ENCODE measurements around the gene KIF13A. TPM values are rescaled to one million over a fixed set of nuclear protein-coding genes. Genes with fewer than 3 reads are reported as not detected.

KIF13A gene
- total RNA-seq, 1 donor from 2014 or later, result 38.4 TPM

- H4K20me1 ChIP-seq (ENCODE audit: insufficient read depth, low read length), result peaks cover 27% of the 10 kb centered on the region
- DNase-seq (ENCODE audit: low read depth), result no peak
- Mint-ChIP-seq H3K4me1 (ENCODE audit: low read depth, unreplicated experiment) (peaks cover 27% of the 10 kb centered on the region), H3K27me3 (ENCODE audit: low read depth, unreplicated experiment) (no peaks in the 10 kb centered on the region), H3K36me3 (ENCODE audit: low read depth, unreplicated experiment) (no peaks in the 10 kb centered on the region), H3K4me3 (ENCODE audit: unreplicated experiment) (peak overlapping the region; percentile 99), H3K27ac (ENCODE audit: unreplicated experiment) (peak overlapping the region; percentile 95), H3K9me3 (ENCODE audit: unreplicated experiment) (no peaks in the 10 kb centered on the region)
- no peaks in the 10 kb centered on the region for H3K36me3 ChIP-seq (ENCODE audit: insufficient read depth, low read length)
- H3K27me3 ChIP-seq (ENCODE audit: insufficient read depth, low read length), result no peaks in the 10 kb centered on the region
- no peak for FAIRE-seq
- peak overlapping the region; percentile 57 for H2AFZ ChIP-seq (ENCODE audit: low read depth, low read length)
- peak overlapping the region; percentile 92 for H3K4me2 ChIP-seq (ENCODE audit: low read length)
- H3K27ac ChIP-seq (ENCODE audit: low read depth, low read length), result peak overlapping the region; percentile 83
- peak overlapping the region; percentile 65 for H3K4me3 ChIP-seq (ENCODE audit: insufficient read depth, low read depth, low read length)
- H3K9me3 ChIP-seq (ENCODE audit: insufficient read depth, low read depth, low read length), result no peaks in the 10 kb centered on the region
- H3K9ac ChIP-seq (ENCODE audit: low read length), result peak overlapping the region; percentile 84
- peaks cover 38% of the 10 kb centered on the region for H3K79me2 ChIP-seq (ENCODE audit: insufficient read depth, low read length)
- peaks cover 31% of the 10 kb centered on the region for H3K4me1 ChIP-seq (ENCODE audit: insufficient read depth, low read length)
- TF ChIP-seq EZH2 (IDR thresholded peaks at IDR 0.05; ENCODE audit: insufficient read depth, low read length) (no peak), CTCF (IDR thresholded peaks at IDR 0.05; ENCODE audit: insufficient read depth, low read depth, low read length) (no peak)
Observed at GRCh38 chr6:17988422-17988944, 1.0 kb upstream of the KIF13A start.

- FAIRE-seq (no peak), DNase-seq (ENCODE audit: low read depth) (peak; percentile 59)
- H3K27ac ChIP-seq (ENCODE audit: low read depth, low read length), result peak overlapping the region; percentile 83
- no peaks in the 10 kb centered on the region for H3K36me3 ChIP-seq (ENCODE audit: insufficient read depth, low read length)
- peaks cover 43% of the 10 kb centered on the region for H3K79me2 ChIP-seq (ENCODE audit: insufficient read depth, low read length)
- H3K4me2 ChIP-seq (ENCODE audit: low read length), result peak overlapping the region; percentile 92
- peaks cover 27% of the 10 kb centered on the region for H3K4me1 ChIP-seq (ENCODE audit: insufficient read depth, low read length)
- peaks cover 27% of the 10 kb centered on the region for H4K20me1 ChIP-seq (ENCODE audit: insufficient read depth, low read length)
- no peaks in the 10 kb centered on the region for H3K27me3 Mint-ChIP-seq (ENCODE audit: low read depth, unreplicated experiment)
- H3K4me3 Mint-ChIP-seq (ENCODE audit: unreplicated experiment), result peak overlapping the region; percentile 99
- H3K4me1 Mint-ChIP-seq (ENCODE audit: low read depth, unreplicated experiment), result peaks cover 22% of the 10 kb centered on the region
- H3K27ac Mint-ChIP-seq (ENCODE audit: unreplicated experiment), result peak overlapping the region; percentile 95
- no peaks in the 10 kb centered on the region for H3K9me3 ChIP-seq (ENCODE audit: insufficient read depth, low read depth, low read length)
- TF ChIP-seq EZH2 (IDR thresholded peaks at IDR 0.05; ENCODE audit: insufficient read depth, low read length) (no peak), CTCF (IDR thresholded peaks at IDR 0.05; ENCODE audit: insufficient read depth, low read depth, low read length) (no peak)
- no peaks in the 10 kb centered on the region for H3K27me3 ChIP-seq (ENCODE audit: insufficient read depth, low read length)
- H3K36me3 Mint-ChIP-seq (ENCODE audit: low read depth, unreplicated experiment), result no peaks in the 10 kb centered on the region
- H2AFZ ChIP-seq (ENCODE audit: low read depth, low read length), result peak overlapping the region; percentile 57
- no peaks in the 10 kb centered on the region for H3K9me3 Mint-ChIP-seq (ENCODE audit: unreplicated experiment)
- peak overlapping the region; percentile 84 for H3K9ac ChIP-seq (ENCODE audit: low read length)
- peak overlapping the region; percentile 65 for H3K4me3 ChIP-seq (ENCODE audit: insufficient read depth, low read depth, low read length)
Observed at GRCh38 chr6:17987697-17988421, 424 bp upstream of the KIF13A start.
